GM10248 (cell line): ENCODE measurements around the gene SLC9A8.

Experiments used
- CTCF ChIA-PET: fragments of 300-600 bp; sonication (Branson Sonifier 250); formaldehyde crosslinking; extraction: SDS; loops from one replicate; lab custom pipeline; 2021; ENCODE audit warnings: antibody characterized with exemption; lab: Yijun Ruan, JAX
- POLR2A ChIA-PET: fragments of 350-650 bp; sonication (Branson Sonifier 250); formaldehyde crosslinking; extraction: SDS; loops from one replicate; lab custom pipeline; 2020; ENCODE audit warnings: antibody characterized with exemption; lab: Yijun Ruan, JAX
- DNase-seq: peaks from one replicate; pipeline ENCODE4 v3.0.0; 2012; ENCODE audit errors: extremely low spot score
- TF ChIP-seq, protein P1 (sequence below): IDR thresholded peaks from 2 replicates; pipeline ENCODE4 v1.5.1; 2012; ENCODE audit warnings: mild to moderate bottlenecking, low read depth; ENCODE audit errors: extremely low read depth, missing control alignments, control extremely low read depth

SLC9A8 gene

DNA sequence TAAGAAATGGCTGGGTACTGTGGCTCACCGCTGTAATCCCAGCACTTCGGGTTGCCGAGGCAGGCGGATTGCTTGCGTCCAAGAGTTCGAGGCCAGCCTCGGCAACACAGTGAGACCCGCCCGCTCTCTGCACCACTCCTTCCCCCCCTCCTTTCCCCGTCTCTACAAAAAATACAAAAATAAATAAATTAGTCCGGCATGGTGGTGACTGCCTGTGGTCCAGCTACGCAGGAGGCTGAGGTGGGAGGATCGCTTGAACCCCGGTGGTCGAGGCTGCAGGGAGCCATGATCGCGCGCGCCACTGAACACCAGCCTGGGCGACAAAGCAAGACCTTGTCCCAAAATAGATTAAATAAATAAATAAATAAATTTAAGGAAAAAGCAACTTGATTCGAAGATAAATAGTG lies 123.1 kb downstream of the SLC9A8 start:
- DNase-seq: no peak
- ChIA-PET POLR2A (interaction anchor here (1.0 to 1.1 kb wide), 2 partner anchors 9 to 19 kb away, joined by 3 to 16 read pairs; partner anchors contain the start of gene SPATA2), CTCF (interaction anchor here (1.1 to 5.2 kb wide), 7 partner anchors 10 to 233 kb away, joined by 4 to 25 read pairs (median 9); partner anchors contain the start of gene SPATA2)
- TF ChIP-seq, protein P1, sequence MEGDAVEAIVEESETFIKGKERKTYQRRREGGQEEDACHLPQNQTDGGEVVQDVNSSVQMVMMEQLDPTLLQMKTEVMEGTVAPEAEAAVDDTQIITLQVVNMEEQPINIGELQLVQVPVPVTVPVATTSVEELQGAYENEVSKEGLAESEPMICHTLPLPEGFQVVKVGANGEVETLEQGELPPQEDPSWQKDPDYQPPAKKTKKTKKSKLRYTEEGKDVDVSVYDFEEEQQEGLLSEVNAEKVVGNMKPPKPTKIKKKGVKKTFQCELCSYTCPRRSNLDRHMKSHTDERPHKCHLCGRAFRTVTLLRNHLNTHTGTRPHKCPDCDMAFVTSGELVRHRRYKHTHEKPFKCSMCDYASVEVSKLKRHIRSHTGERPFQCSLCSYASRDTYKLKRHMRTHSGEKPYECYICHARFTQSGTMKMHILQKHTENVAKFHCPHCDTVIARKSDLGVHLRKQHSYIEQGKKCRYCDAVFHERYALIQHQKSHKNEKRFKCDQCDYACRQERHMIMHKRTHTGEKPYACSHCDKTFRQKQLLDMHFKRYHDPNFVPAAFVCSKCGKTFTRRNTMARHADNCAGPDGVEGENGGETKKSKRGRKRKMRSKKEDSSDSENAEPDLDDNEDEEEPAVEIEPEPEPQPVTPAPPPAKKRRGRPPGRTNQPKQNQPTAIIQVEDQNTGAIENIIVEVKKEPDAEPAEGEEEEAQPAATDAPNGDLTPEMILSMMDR: no peak

DNA sequence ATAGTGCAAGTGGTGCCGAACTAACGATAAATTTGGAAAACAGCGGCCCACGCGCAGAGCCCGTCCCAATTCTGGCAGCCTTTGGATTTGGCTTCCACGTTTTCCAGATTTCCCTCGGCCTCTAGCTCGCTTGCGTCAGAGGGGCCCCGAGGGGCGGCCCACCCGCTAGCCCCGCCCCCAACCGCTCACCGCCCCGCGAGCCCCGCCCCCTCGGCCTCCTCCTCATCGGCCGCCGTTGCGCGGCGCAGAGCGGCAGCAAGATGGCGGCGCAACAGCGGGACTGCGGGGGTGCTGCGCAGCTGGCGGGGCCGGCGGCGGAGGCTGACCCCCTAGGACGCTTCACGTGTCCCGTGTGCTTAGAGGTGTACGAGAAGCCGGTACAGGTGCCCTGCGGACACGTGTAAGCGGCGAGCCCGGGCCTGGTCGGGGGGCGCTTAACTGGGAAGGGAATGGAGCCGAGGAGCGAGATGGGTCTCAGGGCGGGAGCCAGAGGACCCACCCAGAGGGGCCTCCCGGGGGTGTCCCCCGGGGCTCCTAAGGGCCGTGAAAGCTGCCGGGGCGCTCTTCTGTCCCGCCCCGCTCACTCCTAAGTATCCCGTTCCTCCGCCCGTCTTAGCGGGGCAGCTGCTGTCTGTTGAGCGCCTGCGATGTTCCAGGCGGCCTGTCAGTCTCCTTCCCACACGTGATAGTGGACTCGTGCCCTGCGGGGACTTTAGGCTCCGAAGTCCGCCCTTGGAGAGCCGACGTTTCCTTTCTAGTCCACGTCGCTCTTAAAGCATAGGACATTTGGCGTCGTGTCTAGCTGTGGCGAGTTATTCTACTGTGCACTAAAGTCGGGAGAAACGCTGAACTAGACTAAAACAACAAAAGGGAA lies 123.8 kb downstream of the SLC9A8 start, which contains the start of gene RNF114:
RNF114 (plus strand) TSS at position 245 of the 874 bp plus-strand sequence; CDS start at position 261, 16 bp downstream.
- ChIA-PET POLR2A (interaction anchor here (0.5 to 1.1 kb wide), 3 partner anchors 9 to 82 kb away, joined by 3 to 16 read pairs (median 3); partner anchors contain the start of gene SPATA2), CTCF (interaction anchor here (0.7 to 5.2 kb wide), 11 partner anchors 10 to 326 kb away, joined by 3 to 25 read pairs (median 7); no protein-coding TSS in a partner anchor)
- peak; percentile 99 for DNase-seq
- TF ChIP-seq, protein P1: no peak

DNA sequence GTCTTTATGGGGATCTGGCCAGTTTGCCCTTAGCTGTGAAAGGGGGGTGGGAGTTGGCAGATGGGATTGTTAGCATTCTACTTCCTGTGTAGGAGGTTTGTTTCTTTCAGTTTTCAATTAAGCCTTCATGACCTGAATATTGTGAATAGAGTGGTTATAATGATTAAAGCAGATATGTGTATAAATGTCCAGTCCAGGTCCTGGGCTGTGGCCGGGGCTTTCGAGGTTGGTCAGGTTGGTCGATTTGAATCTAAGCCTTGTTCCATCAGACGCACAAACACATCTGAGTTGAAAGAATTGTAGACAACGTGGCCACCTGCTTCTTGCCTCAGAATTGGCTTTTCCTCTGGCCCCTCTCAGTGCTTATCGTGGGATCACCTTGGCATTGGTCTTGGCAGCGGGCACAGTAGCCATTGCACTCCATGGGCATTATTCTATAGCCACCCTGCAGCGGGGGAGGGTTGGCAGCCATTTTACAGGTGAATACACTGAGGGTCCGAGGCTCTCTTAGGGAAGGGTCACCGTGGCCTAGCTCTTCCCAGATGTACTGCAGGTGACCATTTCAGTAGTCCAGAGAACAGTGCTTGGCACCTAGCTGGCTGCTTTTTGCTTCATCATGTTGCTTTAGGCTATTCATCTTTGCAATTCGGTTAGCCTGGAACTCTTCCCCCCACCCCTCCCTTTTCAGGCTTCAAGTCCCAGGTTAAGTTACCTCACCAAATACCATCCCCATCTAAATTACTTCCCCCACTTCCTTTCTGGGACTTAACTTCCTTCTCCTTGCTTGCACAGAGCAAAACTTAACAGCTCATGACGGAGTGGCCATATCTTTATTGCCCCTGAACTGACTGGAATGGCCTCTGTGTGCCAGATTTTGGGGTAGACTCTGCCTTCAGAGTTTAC lies 124.7 kb downstream of the SLC9A8 start:
- TF ChIP-seq, protein P1: no peak
- CTCF ChIA-PET: interaction anchor here (0.7 to 5.2 kb wide), 14 partner anchors 9 to 395 kb away, joined by 3 to 25 read pairs (median 4); no protein-coding TSS in a partner anchor
- peak; percentile 26 for DNase-seq
- POLR2A ChIA-PET: interaction anchor here (0.6 to 0.7 kb wide), 2 partner anchors 183 to 718 kb away, joined by 3 to 9 read pairs; partner anchors contain the start of gene DDX27

DNA sequence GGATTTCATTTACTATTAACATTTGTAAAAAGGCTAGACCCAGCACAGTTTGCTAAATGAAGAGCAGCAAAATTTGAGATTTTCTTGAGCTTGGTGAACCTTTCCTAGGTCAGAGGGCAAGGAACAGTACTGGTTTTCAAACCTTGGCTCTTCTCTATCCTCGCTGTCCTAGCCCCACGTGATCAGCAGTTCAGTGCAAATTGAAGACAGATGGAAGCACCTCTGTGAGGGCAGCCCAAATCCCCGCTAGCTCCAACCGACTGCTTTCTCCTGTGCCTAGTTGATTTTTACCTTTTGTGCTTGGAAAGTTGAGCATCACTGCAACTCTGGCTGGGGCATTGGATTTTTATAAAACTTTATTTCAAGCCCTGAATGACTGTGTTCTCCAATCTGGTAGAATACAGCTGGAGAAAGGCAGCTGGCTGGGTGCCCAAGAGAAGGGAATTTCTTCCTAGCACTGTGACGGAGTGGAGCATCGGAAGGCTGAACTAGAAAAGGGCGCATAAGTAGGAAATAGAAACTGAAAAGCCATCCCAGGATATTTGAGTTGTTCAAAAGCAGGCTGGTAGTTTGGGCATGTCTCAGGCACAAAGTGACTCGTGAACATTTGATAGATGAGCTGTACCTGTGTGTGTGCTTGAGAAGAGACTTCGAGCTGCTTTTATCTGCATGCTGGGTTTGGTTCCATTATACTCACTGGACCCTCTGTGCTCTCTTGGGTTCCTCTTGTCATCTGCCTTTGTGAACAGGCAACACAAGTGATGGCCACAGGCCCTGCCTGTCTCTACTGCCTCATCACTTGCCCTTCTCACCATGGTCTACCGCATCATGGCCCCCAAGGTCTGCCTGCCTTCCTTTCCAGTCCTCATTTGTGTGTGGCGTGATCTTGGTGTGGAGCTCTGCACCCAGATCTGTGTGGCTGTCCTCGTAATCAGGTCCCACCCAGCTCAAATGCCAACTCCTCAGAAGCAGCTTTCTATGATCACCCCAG lies 125.8 kb downstream of the SLC9A8 start:
- TF ChIP-seq, protein P1: no peak

DNA sequence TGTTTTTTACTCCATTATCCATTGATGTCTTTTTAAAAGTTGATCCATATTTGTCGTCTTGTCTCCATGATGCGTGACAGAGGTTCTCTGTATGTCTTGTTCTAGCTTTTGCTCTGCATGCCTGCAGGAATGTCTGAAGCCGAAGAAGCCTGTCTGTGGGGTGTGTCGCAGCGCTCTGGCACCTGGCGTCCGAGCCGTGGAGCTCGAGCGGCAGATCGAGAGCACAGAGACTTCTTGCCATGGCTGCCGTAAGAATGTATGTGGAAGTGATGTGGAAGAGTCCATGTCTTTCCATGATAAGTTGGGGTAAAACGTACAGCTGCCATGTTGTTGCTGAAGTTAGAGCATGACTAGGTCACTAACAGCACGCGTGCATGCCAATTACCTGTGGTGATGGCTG lies 128.8 kb downstream of the SLC9A8 start:
- POLR2A ChIA-PET: interaction anchor here (0.6 kb wide), 1 partner anchor 9 kb away, joined by 3 read pairs; no protein-coding TSS in a partner anchor
- no peak for DNase-seq
- CTCF ChIA-PET: interaction anchor here (1.0 to 1.6 kb wide), 2 partner anchors 31 to 130 kb away, joined by 3 to 5 read pairs; no protein-coding TSS in a partner anchor
- TF ChIP-seq, protein P1: no peak

More for the DNA sequence above, 125.8 kb downstream of the SLC9A8 start:
- ChIA-PET CTCF (interaction anchor here (1.1 to 5.2 kb wide), 9 partner anchors 15 to 397 kb away, joined by 3 to 25 read pairs (median 5); no protein-coding TSS in a partner anchor), POLR2A (interaction anchor here (0.7 kb wide), 1 partner anchor 181 kb away, joined by 3 read pairs; no protein-coding TSS in a partner anchor)
- DNase-seq: no peak
